ENCODE results near the gene SYTL3.

SYTL3 gene

DNA sequence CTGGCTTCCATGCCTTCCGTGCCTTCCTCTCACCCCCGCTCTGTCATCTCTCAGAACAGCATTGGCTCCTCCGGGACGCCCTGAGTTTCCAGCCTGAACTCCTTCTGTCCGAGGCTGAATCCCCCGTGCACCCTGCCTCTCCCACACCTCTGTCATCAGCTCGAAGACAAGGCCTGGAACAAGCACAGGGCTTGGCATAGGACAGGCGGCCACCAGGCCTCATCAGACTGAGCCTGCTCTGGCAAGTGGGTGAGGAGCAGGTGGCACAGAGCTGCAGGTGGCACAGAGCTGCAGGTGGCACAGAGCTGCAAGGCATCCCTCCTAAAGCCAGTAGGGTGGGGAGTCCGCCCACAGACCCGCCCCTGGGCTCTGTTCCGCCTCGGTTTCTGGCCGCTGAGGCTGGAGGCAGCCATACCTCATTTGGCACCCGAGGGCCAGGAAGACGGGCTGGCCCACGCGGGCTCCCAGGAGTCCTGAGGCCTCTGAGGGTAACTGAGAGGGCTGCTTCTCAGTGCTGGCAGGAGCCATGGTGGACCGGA is 109.2 kb downstream of the SYTL3 start:
- DNase-seq (ENCODE audit: low read depth), result no peak

DNA sequence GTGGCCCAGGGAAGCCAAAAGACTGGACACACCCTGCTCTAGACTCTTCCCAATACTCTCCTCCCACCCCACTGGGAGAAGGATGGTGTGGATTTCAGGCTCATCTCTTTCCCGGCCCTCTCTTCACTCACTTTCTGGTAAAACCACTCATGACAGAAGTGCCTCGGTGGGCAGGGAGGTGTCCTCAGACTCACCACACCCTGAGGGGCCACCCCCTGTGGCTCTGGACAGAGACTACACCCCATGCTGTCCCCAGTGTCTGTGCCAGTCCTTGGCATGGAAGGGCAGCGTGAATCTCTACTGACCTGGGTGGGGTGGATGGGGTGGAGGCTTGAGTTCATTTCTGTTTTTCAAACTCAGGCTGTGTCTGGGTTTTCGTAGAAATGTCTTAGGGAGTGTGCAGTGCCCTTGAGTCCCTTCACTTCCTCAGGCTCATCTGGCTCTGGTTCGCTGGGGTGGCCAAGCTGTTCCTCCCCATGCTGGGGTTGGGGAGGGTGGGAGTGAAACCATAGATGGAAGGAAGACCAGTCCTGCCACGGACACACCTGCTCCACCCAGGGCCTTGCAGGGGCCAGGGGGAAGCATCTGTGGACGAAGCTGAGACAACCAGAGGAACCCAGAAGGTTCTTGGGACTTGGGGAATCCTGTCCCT is 110.2 kb downstream of the SYTL3 start:
- no peak for DNase-seq (ENCODE audit: low read depth)

DNA sequence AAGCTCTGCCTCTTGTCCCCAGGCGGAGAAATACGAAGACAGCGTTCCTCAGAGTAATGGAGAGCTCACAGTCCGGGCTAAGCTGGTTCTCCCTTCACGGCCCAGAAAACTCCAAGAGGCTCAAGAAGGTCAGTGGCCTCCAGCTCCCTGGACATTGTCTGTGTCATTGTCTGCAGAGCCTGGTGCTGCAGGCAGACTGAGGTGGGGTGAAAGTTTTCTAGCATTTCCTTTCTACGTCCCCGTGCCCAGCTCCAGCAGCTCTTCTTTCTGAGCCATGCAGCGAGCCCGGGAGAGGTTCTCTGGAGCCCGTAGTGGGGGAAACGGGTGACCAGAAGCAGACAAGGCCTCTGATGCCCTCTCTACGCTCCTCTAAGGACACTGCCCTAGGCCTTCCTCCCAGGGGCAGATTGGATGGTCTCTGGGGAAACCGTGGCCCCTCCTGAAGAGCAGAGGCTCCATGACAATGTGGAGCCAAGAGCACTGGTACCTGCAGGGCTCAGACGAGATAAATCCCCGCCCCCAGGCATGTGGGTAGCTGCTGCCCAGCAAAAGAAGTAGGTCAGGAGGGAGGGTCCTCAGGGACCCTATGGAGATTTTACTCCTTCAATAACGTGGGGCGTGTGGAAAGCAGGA is 110.9 kb downstream of the SYTL3 start:
- DNase-seq (ENCODE audit: low read depth), result no peak

DNA sequence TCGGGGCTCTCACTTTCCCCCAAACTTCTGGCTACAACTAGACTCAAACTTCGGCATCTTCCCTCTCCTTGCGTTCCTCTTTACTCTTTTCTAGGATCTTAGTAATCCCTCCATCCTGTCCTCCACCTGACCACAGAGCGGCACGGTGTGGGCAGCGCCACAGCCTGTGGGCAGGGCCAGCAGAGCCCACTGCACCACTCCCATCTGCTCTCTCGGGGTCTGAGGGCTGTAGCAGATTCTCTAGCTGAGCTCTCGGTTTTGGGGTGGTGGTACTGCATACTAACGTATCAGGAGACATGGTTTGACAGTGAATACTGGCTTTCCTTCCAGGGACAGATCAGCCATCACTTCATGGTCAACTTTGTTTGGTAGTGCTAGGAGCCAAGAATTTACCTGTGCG is 111.9 kb downstream of the SYTL3 start:
- DNase-seq (ENCODE audit: low read depth), result no peak

DNA sequence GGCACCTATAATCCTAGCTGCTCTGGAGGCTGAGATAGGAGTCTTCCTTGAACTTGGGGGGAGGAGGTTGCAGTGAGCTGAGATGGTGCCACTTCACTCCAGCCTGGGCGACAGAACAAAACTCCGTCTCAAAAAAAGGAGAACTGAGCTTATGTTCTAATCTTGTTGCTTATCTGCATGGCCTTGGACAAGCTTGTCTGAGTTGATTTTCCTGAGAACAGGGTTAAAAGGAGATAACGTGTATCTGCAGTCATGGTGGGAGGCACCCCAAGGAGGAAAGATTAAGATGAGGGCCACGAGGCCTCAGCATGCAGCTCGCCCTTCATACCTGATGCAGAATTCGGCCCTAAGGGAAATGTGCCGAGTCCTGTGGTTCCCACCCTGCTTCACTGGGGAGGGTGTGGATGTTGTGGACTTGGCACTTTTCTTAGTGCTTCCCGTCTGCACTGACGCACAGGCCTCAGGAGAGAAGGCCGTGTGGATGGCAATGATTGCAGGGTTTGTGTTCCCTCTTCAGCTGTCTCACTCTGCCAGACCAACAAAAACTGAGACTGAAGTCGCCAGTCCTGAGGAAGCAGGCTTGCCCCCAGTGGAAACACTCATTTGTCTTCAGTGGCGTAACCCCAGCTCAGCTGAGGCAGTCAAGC is 113.1 kb downstream of the SYTL3 start:
- no peak for DNase-seq (ENCODE audit: low read depth)

DNA sequence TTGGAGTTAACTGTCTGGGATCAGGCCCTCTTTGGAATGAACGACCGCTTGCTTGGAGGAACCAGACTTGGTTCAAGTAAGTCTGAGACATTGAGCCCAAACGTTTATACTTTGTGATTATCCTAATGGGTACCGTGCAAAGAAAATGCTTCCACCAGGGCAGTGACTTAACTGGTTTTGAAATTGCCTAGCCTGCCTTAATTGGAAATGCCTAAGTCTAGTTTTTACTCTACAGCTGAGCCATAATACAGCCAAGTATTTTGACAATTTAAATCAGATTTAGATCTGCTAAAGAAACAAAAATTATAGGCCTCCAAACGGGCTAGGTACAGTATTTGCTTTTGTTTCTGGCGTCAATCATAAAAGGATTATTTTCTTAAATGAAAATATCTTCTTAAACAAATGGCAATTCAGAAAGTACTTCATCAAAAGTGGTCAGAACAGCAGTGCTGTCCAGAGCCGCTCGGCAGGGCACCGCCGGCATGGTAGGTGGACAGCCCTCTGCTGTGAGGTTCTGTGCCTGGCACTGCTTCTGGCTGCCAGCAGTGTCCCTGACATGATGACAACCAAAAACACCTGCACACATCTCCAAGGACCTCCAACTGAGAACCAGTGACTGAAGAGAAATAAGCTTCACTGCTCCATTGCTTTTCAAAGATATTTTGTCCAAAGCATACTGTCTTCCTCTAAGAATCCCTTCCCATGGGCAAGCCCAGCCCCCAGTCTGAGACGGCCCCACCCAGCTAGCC is 113.8 kb downstream of the SYTL3 start:
- no peak for DNase-seq (ENCODE audit: low read depth)

DNA sequence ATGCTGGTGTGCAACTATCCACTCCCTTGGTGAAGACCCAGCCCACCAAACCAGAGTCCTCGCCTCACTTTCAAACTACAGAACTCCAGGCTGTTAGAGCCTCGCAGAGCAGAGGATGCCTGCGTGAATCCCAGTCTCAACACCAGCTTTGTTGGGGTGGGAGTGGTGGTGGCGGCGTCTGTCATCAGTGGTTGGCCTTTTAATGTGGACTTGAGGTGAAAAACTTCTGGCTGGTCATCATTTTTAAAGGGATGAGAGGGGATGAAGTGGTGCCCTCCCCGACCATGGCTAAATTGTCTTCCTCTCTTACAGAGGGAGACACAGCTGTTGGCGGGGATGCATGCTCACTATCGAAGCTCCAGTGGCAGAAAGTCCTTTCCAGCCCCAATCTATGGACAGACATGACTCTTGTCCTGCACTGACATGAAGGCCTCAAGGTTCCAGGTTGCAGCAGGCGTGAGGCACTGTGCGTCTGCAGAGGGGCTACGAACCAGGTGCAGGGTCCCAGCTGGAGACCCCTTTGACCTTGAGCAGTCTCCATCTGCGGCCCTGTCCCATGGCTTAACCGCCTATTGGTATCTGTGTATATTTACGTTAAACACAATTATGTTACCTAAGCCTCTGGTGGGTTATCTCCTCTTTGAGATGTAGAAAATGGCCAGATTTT is 114.5 kb downstream of the SYTL3 start:
- no peak for DNase-seq (ENCODE audit: low read depth)

DNA sequence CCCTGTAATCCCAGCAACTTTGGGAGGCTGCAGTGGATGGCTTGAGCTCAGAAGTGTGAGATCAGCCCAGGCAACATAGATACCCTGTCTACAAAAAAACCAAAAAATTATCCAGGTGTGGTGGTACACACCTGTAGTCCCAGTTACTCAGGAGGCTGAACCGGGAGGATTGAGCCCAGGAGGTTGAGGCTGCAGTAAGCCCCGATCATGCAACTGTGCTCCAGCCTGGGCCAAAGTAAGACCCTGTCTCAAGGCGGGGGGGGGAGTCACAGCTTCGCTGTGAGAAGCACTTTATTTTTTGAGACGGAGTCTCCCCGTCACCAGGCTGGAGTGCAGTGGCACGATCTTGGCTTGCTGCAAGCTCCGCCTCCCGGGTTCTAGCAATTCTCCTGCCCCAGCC is 115.1 kb downstream of the SYTL3 start:
- DNase-seq (ENCODE audit: low read depth), result no peak

DNA sequence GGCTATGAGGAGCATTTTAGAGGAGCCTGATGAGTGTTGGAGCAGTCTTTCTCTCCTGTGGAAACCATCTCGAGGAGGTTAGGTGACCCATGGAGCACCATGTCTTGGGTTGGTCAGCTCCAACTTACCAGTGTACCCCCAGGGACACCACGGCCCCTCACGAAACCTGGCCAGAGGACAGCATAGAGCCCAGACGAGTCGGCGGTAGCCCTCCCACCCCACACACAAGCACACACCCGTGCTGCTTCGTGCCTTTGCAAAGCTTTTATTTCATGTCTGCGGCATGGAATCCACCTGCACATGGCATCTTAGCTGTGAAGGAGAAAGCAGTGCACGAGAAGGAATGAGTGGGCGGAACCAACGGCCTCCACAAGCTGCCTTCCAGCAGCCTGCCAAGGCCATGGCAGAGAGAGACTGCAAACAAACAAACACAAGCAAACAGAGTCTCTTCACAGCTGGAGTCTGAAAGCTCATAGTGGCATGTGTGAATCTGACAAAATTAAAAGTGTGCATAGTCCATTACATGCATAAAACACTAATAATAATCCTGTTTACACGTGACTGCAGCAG is 115.7 kb downstream of the SYTL3 start:
- no peak for DNase-seq (ENCODE audit: low read depth)

DNA sequence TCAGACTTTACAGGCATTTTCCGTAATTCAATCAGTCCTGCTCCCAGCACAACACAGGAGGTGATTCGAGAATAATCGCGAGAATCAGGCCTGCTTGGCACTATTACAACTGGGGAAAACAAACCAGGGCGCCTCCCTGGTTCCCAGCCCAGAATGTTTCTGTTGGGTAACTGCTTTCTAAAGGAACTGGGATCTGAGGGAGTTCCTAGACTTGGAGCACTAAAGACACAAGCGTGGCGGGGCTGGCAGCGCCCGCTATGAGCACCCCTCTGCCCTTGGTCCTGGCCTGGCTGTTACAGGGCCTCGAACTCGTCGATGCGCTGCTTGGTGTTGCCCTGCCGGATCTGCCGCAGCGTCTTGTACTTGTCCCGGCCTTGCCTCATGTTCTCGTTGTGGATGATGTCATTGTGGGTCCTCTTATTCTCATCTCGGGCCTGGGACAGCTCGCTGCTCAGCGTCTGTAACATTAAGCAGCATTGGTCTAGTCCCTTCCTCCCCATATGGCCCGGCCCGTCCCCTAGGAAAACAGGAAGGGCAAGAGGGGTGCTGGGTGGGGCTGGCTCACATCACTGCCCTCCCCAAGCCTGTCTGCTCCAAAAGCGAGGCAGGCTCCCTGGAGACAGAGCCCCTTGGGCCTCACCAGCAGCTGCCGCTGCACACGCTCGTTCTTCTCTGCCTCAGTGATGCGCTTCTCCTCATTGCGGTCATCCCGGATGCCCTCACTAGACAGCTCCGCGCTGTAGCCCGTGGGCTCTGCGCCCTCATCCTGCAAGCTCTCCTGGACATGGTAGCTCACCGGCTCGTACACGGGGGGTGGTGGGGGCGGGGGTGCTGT is 117.0 kb downstream of the SYTL3 start:
- no peak for DNase-seq (ENCODE audit: low read depth)

DNA sequence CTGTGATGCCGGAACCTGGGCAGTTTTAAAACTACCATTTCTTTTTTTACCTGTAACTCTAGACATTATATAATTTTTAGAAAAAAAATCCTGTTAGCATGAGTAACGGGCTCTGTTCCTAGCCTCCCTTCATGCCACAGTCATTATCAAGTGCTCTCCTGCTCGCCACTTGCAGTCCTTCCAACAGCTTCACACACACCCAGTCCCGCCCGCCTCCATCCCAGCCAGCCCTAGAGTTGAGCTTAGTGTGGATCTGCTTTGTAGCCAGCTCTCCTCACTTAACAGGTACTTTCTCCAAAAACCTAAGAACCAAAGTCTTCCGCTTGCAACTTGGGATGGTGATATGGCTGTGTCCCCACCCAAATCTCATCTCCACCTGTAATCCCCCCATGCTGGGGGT is 117.9 kb downstream of the SYTL3 start:
- DNase-seq (ENCODE audit: low read depth), result no peak

DNA sequence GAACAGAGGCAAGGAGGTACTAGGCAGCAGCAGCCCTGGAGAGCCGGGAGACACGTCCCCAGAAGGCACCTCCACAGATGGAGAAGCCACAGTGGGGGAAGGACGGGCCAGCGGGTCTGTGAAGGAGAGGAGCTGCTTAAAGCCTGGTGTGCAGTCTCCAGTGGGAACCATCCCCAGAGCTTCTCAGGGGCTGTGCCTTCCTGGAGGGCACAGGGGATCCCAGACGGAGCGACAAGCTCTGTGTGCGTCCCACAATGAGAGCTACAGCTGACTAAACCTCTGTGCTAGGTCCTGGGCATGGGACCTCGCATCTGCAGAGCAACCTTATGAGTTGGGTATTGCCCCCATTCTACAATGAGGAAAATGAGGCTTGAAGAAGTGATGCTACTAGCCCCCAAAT is 118.6 kb downstream of the SYTL3 start:
- DNase-seq (ENCODE audit: low read depth), result no peak

DNA sequence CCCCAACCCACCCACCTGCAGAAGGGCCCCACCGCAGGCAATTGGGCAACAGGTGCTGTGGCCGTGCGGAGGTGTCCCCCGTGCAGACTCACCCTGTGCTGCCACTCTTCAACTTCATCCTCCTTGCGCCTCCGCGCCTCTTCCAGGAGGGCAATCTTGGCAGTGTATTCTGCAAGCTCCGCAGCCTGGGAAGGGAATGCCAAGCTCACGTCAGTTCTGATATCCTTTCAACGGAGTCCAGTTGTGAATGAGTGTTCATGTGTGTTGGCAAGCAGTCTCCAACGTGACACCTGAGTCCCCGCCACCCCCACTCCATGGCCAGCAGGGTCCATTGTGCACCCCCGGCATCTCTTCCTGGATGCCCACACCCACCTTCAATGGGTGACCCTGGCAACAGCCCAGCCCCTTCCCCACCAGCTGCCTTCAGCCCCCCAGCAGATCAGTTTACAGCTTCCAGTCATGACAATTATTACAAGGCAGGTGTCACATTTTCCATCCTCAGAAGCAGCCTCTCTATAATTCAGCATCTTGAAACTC is 119.4 kb downstream of the SYTL3 start:
- DNase-seq (ENCODE audit: low read depth), result no peak

DNA sequence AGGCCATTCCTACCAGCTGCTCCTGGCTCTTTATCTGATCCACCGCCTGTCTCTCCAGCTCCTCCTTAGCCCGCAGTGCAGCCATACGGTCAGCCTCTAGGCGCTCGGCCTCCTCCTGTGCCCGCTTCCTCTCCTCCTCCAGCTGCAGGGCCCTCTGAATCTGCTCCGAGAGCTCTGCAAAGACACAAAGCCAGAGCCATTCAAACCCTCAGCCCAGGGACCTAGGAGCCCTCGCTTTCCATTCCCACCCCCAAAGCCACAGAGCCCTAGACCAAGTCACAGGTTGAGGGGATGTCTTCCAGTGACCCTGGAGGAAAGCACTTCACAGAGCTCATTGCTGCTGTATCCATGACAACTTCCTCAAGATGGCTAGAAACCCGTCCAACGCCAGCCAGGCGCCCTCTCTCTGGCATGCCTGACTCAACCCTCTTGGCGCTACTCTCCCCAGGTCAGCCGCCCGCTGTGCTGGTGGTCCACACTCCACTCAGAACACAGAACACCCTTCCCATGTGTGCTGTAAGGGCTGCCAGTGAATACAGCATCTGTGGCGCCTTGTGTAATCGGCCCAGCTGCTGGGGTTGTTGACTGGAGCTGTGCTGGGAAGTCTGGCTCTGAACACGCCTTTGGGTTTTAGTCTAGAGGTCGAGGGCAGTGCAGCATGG is 120.0 kb downstream of the SYTL3 start:
- no peak for DNase-seq (ENCODE audit: low read depth)

DNA sequence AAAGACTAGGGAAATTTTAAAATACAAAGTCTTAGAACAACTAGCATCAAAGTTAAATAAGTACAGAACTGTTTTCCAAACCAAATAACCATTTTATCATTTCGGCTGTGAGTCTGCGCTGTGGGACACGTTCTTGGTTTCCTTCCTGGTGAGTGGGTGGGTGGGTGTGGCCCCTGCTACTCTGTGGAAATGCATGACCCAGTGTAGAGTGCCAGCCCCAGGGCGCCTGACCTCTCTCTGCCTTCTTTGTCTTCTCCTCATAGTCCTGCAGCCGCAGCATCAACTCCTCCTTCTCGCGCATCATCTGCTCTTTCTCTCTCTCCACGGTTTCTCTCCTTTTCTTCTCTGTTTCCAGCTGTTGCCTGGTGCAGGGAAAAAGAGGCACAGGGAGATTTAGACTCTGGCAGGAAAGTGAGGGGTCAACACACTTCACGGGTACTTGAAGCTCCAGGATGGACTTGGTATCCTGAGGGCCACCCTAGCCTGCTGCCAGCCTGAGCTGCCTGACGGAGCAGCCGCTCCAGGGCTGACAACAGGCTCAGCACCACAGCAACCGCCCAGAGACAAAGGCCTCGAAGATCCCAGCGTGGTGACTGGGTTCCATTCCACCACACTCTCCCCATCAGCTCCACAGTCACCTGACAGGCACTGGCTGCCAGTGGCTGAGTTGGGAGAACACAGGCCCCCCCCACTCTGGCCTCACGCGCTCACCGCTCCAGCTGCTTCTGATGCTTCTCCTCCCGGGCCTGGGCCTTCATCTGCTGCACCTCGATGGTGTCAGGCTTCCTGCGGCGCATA is 120.9 kb downstream of the SYTL3 start:
- no peak for DNase-seq (ENCODE audit: low read depth)

DNA sequence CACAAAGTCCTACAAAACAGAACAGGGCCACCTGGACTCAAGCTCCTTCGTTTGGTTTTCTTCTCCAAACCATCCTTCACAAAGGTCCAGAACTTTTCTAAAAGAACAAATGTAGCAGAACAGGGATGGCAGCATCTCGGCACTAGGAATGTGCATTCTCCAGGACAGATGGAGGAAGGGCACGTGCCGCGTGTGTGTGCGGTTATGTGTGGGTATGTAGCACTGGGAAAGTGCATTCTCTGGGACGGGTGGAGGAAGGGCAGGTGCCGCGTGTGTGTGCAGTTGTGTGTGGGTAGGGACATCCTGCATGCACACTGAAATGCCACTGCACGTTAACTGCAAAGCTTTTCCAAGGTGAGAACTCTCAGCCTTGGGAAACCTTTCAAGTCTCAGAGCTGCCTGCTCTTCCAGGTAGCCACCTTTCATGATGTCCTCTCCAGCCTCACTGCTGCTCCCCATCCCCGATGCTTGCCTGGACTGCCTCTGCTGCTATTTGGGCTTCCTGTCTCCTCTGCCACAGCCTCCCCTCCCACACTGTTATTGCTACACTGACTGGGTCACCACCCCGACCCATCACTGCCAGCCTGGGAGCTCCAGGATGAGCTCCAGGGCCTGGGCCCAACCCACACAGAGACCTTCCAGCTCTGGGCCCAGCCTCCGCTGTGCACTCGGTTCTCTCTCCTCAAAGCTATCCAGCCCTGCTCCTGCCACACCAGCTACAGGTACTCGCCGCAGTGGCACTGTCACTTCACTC is 121.7 kb downstream of the SYTL3 start:
- DNase-seq (ENCODE audit: low read depth), result no peak

DNA sequence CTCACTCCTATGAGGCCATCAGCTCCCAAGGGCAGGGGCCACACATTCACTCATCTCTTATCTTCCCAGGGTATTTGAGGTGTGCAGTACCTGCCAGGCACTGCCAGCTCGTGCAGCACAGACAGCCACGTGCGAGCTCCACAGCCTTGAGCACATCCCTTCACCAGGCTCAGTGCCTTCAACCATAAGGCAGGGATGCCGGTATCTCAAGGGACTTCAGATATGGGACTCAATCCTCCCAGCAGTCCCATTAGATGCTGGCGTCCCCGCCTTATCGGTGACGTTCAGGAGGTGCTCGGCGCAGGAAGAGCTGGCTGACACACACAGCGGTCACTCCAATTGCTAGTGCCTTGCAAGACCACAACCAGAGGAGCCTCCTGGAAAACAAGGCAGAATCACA is 122.3 kb downstream of the SYTL3 start:
- DNase-seq (ENCODE audit: low read depth), result no peak

DNA sequence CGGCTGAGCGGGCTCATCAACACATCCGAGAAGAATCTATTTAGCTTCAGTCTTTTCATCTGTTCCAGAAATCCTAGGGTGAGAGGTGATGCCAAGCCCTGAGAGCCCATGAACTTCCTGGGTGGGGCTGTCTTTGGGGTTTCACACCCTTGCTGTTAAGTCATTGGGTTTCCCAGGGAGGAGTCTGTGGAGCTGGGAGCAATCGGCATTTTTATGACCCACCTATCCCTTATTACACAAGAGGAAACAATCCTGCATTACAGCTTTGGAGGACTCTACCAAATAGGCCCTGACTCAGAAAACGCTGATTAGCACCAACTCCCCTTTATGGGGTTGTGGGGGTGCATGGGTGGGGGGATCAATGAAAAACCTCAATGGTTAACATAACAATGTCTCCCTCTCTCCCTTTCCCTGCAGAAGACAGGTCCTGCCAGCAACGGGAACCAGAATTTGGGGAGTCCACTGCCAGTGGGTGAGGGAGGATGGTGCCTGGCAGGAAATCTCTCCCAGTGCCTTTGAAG is 123.1 kb downstream of the SYTL3 start:
- DNase-seq (ENCODE audit: low read depth), result no peak

Data from HS-27A (cell line).